Suprapubic skin (tissue), 4 donors: ENCODE measurements around the gene TNFSF8.
A peak's percentile ranks its signal among the peaks of the same experiment; 100 is the strongest.

Source experiments
- CTCF ChIP-seq, 2 donors: fragments of 200-600 bp in 1 of 2; fragments of 450-650 bp in 1 of 2; sonication (generic) in 1 of 2; IDR thresholded peaks; one replicate each; pipeline ENCODE4 v1.5.1; 2016 to 2019; ENCODE audit warnings: antibody characterized with exemption in 2 of 2, mild to moderate bottlenecking in 1 of 2, moderate library complexity in 1 of 2
- EP300 ChIP-seq: sonication (generic); formaldehyde crosslinking; IDR thresholded peaks from one replicate; pipeline ENCODE4 v1.6.1; 2017; ENCODE audit warnings: antibody characterized with exemption
- POLR2A ChIP-seq, 2 donors: fragments of 450-650 bp; IDR thresholded peaks; one replicate each; pipeline ENCODE4 v1.6.1; 2017; ENCODE audit warnings: antibody characterized with exemption in 2 of 2, mild to moderate bottlenecking in 2 of 2, moderate library complexity in 2 of 2
- POLR2AphosphoS5 ChIP-seq, 3 donors: sonication (generic); formaldehyde crosslinking; IDR thresholded peaks; one replicate each; pipeline ENCODE4 v1.6.1; 2017; ENCODE audit warnings: antibody characterized with exemption in 3 of 3

- TF ChIP-seq CTCF (IDR thresholded peaks at IDR 0.05) (no peak), POLR2AphosphoS5 (IDR thresholded peaks at IDR 0.05) (peak in 2 of 3 donors; percentile 73 to 77), EP300 (no peak), POLR2A (IDR thresholded peaks at IDR 0.05) (no peak)
Measured at GRCh38 chr9:114894609-114895433, 35.6 kb downstream of the TNFSF8 start.
